PFSK-1 (cell line): Measurements from ENCODE around the gene PDK2.

Experiments
- POLR2AphosphoS5 ChIP-seq: IDR thresholded peaks from 2 replicates; pipeline ENCODE4 v1.6.1; 2012; ENCODE audit warnings: low read depth, mild to moderate bottlenecking, control low read depth, low read length, moderate library complexity
- REST ChIP-seq, 2 experiments: IDR thresholded peaks; 2 replicates each; pipeline versions ENCODE4 v1.6.1 to v1.8.0; 2011 to 2012; ENCODE audit warnings: low read depth in 2 of 2, low read length in 2 of 2, control low read depth in 1 of 2, inconsistent platforms in 1 of 2, mild to moderate bottlenecking in 1 of 2, moderate library complexity in 1 of 2; ENCODE audit not compliant: insufficient read depth in 1 of 2

GRCh38 chr17:50058296-50058953, 36.7 kb upstream of the PDK2 start:
- TF ChIP-seq REST (IDR thresholded peaks at IDR 0.05; ENCODE audit: insufficient read depth in 1 of 2, low read depth in 2 of 2, low read length in 2 of 2): no peak
- no peak for TF ChIP-seq POLR2AphosphoS5
